ENCODE data around the gene DPH2.
A peak's percentile ranks its signal among the peaks of the same experiment; 100 is the strongest.

The DPH2 gene

GRCh38 chr1:43969746-43970466 is at the start of gene DPH2:
Gene DPH2 (plus strand): TSS chr1:43970010. CDS start chr1:43970176, 166 bp downstream.
- H3K4me3 ChIP-seq (ENCODE audit: low read depth, low read length) = peak within 1 kb of the TSS; percentile 98

GRCh38 chr1:43921022-43921421 is 48.8 kb upstream of the DPH2 start:
- no peak overlapping the region for H3K4me3 ChIP-seq (ENCODE audit: low read depth, low read length)

- H3K4me3 ChIP-seq (ENCODE audit: low read depth, low read length) = no peak overlapping the region
Observed at GRCh38 chr1:43924516-43924915, 45.3 kb upstream of the DPH2 start.

- H3K4me3 ChIP-seq (ENCODE audit: low read depth, low read length) = no peak overlapping the region
Observed at GRCh38 chr1:43925846-43926245, 44.0 kb upstream of the DPH2 start.

GRCh38 chr1:43930168-43930948 is 39.5 kb upstream of the DPH2 start:
- no peak overlapping the region for H3K4me3 ChIP-seq (ENCODE audit: low read depth, low read length)

- H3K4me3 ChIP-seq (ENCODE audit: low read depth, low read length) = no peak overlapping the region
Observed at GRCh38 chr1:43930949-43931275, 38.9 kb upstream of the DPH2 start.

GRCh38 chr1:43931711-43932660 is 37.8 kb upstream of the DPH2 start:
- no peak overlapping the region for H3K4me3 ChIP-seq (ENCODE audit: low read depth, low read length)

GRCh38 chr1:43932786-43933385 is 36.9 kb upstream of the DPH2 start:
- H3K4me3 ChIP-seq (ENCODE audit: low read depth, low read length) = peak overlapping the region; percentile 55

- H3K4me3 ChIP-seq (ENCODE audit: low read depth, low read length) = peak within 1 kb of the TSS; percentile 55
Observed at GRCh38 chr1:43933386-43934100, 36.3 kb upstream of the DPH2 start, which contains the start of gene ARTN. Gene ARTN (plus strand): TSS chr1:43933801. CDS start chr1:43935657, 1,856 bp downstream.

- H3K4me3 ChIP-seq (ENCODE audit: low read depth, low read length) = peak overlapping the region; percentile 55
Observed at GRCh38 chr1:43934101-43934985, 35.5 kb upstream of the DPH2 start.

GRCh38 chr1:43934986-43935324 is 34.9 kb upstream of the DPH2 start:
- H3K4me3 ChIP-seq (ENCODE audit: low read depth, low read length) = no peak overlapping the region

GRCh38 chr1:43935711-43936427 is 33.9 kb upstream of the DPH2 start:
- H3K4me3 ChIP-seq (ENCODE audit: low read depth, low read length) = peak overlapping the region; percentile 28

- H3K4me3 ChIP-seq (ENCODE audit: low read depth, low read length) = peak overlapping the region; percentile 33
Observed at GRCh38 chr1:43936431-43937151, 33.2 kb upstream of the DPH2 start.

GRCh38 chr1:43937179-43937865 is 32.5 kb upstream of the DPH2 start:
- H3K4me3 ChIP-seq (ENCODE audit: low read depth, low read length) = no peak overlapping the region

- no peak overlapping the region for H3K4me3 ChIP-seq (ENCODE audit: low read depth, low read length)
Observed at GRCh38 chr1:43938383-43938782, 31.4 kb upstream of the DPH2 start.

- H3K4me3 ChIP-seq (ENCODE audit: low read depth, low read length) = no peak overlapping the region
Observed at GRCh38 chr1:43938892-43939587, 30.8 kb upstream of the DPH2 start.

- H3K4me3 ChIP-seq (ENCODE audit: low read depth, low read length) = no peak overlapping the region
Observed at GRCh38 chr1:43942411-43942810, 27.4 kb upstream of the DPH2 start.

Data from iPS-11a (cell line).